ENCODE data around the gene AGAP9.
"Not testable (repeated sequence)": the region's sequence is repeated elsewhere in the genome, so short reads cannot be mapped to it uniquely, and the experiment has no call there.

- TF ChIP-seq FOXC1 (CRISPR knock-in tag; IDR thresholded peaks at IDR 0.05; ENCODE audit: borderline replicate concordance); HDAC2 (CRISPR knock-in tag; IDR thresholded peaks at IDR 0.05); NPAS2 (CRISPR knock-in tag; IDR thresholded peaks at IDR 0.05; ENCODE audit: borderline replicate concordance); ADNP (CRISPR knock-in tag; IDR thresholded peaks at IDR 0.05); KAT8 (CRISPR knock-in tag; IDR thresholded peaks at IDR 0.05); EZH2 (conservative IDR thresholded peaks at IDR 0.05; ENCODE audit: low read depth, low read length): not testable (repeated sequence)
Observed at GRCh38 chr10:47461261-47461687, 62.2 kb downstream of the AGAP9 start.

All from HepG2 (cell line).